Measurements from ENCODE around the gene ADCY6. TPM values are rescaled to one million over a fixed set of nuclear protein-coding genes. Genes with fewer than 3 reads are reported as not detected.

ADCY6 gene
- total and polyA plus RNA-seq, 2 donors (not counting 3 experiments of a cell fraction or from before 2014, with no cell fraction given) = 37.0 to 46.2 TPM

GRCh38 chr12:48777501-48778400 is 11.1 kb downstream of the ADCY6 start:
- Histone ChIP-seq H3K4me2 (ENCODE audit: insufficient read depth, low read length) (no peak overlapping the region), H2AFZ (ENCODE audit: low read depth, low read length) (no peak overlapping the region), H3K79me2 (ENCODE audit: control insufficient read depth, insufficient read depth, low read length) (no peaks in the 10 kb centered on the region), H3K27ac (ENCODE audit: insufficient read depth, low read depth, low read length) (no peak overlapping the region), H3K9me3 (replicated peaks; ENCODE audit: control insufficient read depth, insufficient read depth, low read length) (no peaks in the 10 kb centered on the region), H3K9me1 (replicated peaks; ENCODE audit: control insufficient read depth, extremely low read depth, insufficient read depth, low read length) (no peaks in the 10 kb centered on the region), H3K9ac (replicated peaks; ENCODE audit: extremely low read depth, insufficient read depth, low read length) (no peak overlapping the region), H3K4me3 (replicated peaks in 1 of 3; ENCODE audit: insufficient read depth in 1 of 3, low read depth in 1 of 3, low read length in 3 of 3) (no peak overlapping the region), H4K20me1 (replicated peaks; ENCODE audit: control insufficient read depth, extremely low read depth, insufficient read depth, low read length) (no peaks in the 10 kb centered on the region), H3K4me1 (ENCODE audit: control insufficient read depth, extremely low read depth, insufficient read depth, low read length) (peaks cover 16% of the 10 kb centered on the region), H3K36me3 (ENCODE audit: control insufficient read depth in 2 of 2, extremely low read depth in 1 of 2, insufficient read depth in 2 of 2, low read length in 2 of 2) (peaks cover 4 to 40% of the 10 kb centered on the region in 2 experiments), H3K27me3 (ENCODE audit: control insufficient read depth in 2 of 2, insufficient read depth in 2 of 2, low read length in 2 of 2) (no peaks in the 10 kb centered on the region)
- ChIA-PET CTCF (no interaction called here), POLR2A (interaction anchor here (0.7 kb wide), 1 partner anchor 10 kb away, joined by 3 read pairs; no protein-coding TSS in a partner anchor)
- no peak for DNase-seq (ENCODE audit: low read depth, low spot score)
- dilution Hi-C loops (cut with MboI; ENCODE audit: extremely low pct_ligation_motif_present, low sequenced_read_pairs) = no loop called here
- TF ChIP-seq GATA2 (IDR thresholded peaks at IDR 0.05; ENCODE audit: insufficient read depth, insufficient read length, low read depth, low read length) (no peak), MYC (IDR thresholded peaks at IDR 0.05; ENCODE audit: low read depth, low read length) (no peak), EZH2 (IDR thresholded peaks at IDR 0.05; ENCODE audit: borderline replicate concordance, low read depth, low read length, severe bottlenecking) (no peak), POLR2AphosphoS5 (IDR thresholded peaks at IDR 0.05; ENCODE audit: insufficient read depth, low read depth, low read length) (no peak)
- TF ChIP-seq, protein P1, sequence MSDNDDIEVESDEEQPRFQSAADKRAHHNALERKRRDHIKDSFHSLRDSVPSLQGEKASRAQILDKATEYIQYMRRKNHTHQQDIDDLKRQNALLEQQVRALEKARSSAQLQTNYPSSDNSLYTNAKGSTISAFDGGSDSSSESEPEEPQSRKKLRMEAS (IDR thresholded peaks at IDR 0.05; ENCODE audit: insufficient read depth, insufficient read length) = no peak
- FAIRE-seq = no peak
- BruUV-seq (replicated peaks) = no TSS peak
- intact Hi-C loops (cut with micrococcal nuclease) = no loop called here

DNA sequence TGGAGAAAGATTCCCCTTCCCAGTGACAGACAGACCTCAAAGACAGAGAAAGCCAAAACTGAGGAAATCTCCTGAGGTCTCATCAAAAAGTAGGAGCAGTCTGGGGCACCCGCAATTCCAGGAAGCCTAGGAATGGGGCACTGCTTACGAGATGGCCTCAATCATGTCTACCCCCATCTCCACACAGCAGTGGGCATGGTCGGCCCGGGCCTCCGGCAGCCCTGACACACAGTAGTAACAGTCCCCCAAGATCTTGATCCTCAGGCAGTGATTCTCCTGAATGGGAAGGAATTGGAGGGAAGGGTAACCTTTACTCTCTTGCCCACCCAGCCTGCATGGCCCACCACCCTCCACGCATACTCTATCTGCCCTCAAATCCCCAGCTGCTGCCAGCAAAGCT is 11.9 kb downstream of the ADCY6 start:
- Histone ChIP-seq H3K4me1 (ENCODE audit: control insufficient read depth, extremely low read depth, insufficient read depth, low read length) (peaks cover 16% of the 10 kb centered on the region), H2AFZ (ENCODE audit: low read depth, low read length) (no peak overlapping the region), H3K9me1 (replicated peaks; ENCODE audit: control insufficient read depth, extremely low read depth, insufficient read depth, low read length) (no peaks in the 10 kb centered on the region), H3K9ac (replicated peaks; ENCODE audit: extremely low read depth, insufficient read depth, low read length) (no peak overlapping the region), H4K20me1 (replicated peaks; ENCODE audit: control insufficient read depth, extremely low read depth, insufficient read depth, low read length) (no peaks in the 10 kb centered on the region), H3K4me3 (replicated peaks in 1 of 3; ENCODE audit: insufficient read depth in 1 of 3, low read depth in 1 of 3, low read length in 3 of 3) (no peak overlapping the region), H3K36me3 (ENCODE audit: control insufficient read depth in 2 of 2, extremely low read depth in 1 of 2, insufficient read depth in 2 of 2, low read length in 2 of 2) (peaks cover 8 to 43% of the 10 kb centered on the region in 2 experiments), H3K27ac (ENCODE audit: insufficient read depth, low read depth, low read length) (no peak overlapping the region), H3K79me2 (ENCODE audit: control insufficient read depth, insufficient read depth, low read length) (no peaks in the 10 kb centered on the region), H3K9me3 (replicated peaks; ENCODE audit: control insufficient read depth, insufficient read depth, low read length) (no peaks in the 10 kb centered on the region), H3K27me3 (ENCODE audit: control insufficient read depth in 2 of 2, insufficient read depth in 2 of 2, low read length in 2 of 2) (no peaks in the 10 kb centered on the region), H3K4me2 (ENCODE audit: insufficient read depth, low read length) (no peak overlapping the region)
- dilution Hi-C loops (cut with MboI; ENCODE audit: extremely low pct_ligation_motif_present, low sequenced_read_pairs) (no loop called here), intact Hi-C loops (cut with micrococcal nuclease) (no loop called here)
- CTCF ChIA-PET = interaction anchor here (1.0 kb wide), 1 partner anchor 19 kb away, joined by 3 read pairs; no protein-coding TSS in a partner anchor
- TF ChIP-seq JUN (IDR thresholded peaks at IDR 0.05; ENCODE audit: borderline replicate concordance, insufficient read depth, insufficient read length, low read depth) = no peak
- TF ChIP-seq GATA2 (IDR thresholded peaks at IDR 0.05; ENCODE audit: insufficient read depth, insufficient read length, low read depth, low read length) = no peak
- TF ChIP-seq EZH2 (IDR thresholded peaks at IDR 0.05; ENCODE audit: borderline replicate concordance, low read depth, low read length, severe bottlenecking) = no peak
- TF ChIP-seq POLR2AphosphoS5 (IDR thresholded peaks at IDR 0.05; ENCODE audit: insufficient read depth, low read depth, low read length) = no peak
- no peak for TF ChIP-seq POLR2A (IDR thresholded peaks at IDR 0.05; ENCODE audit: low read depth, low read length)
- TF ChIP-seq FOS (IDR thresholded peaks at IDR 0.05; ENCODE audit: borderline replicate concordance, insufficient read depth, low read length) = no peak
- no peak for TF ChIP-seq CTCF (IDR thresholded peaks at IDR 0.05; ENCODE audit: extremely low read depth in 1 of 2, insufficient read depth in 1 of 2, low read depth in 1 of 2, low read length in 2 of 2)
- TF ChIP-seq MYC (IDR thresholded peaks at IDR 0.05; ENCODE audit: low read depth, low read length) = no peak
- TF ChIP-seq, protein P1 (IDR thresholded peaks at IDR 0.05; ENCODE audit: insufficient read depth, insufficient read length) = no peak
- DNase-seq (ENCODE audit: low read depth, low spot score) (no peak), FAIRE-seq (no peak)
- POLR2A ChIA-PET = no interaction called here
- BruUV-seq (replicated peaks) = no TSS peak
